ENCODE results near the gene C7orf33.
"Not testable (repeated sequence)": the region's sequence is repeated elsewhere in the genome, so short reads cannot be mapped to it uniquely, and the experiment has no call there.

The C7orf33 gene, protein sequence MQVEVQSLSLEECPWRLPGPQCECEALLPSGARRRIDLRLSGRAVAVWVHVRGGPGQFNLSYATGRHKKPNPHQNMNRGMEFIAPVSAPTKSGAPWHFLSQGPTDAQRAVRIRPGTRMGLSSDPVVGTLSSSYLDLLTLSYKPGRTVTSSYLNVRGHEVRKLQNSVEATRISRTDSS

DNA sequence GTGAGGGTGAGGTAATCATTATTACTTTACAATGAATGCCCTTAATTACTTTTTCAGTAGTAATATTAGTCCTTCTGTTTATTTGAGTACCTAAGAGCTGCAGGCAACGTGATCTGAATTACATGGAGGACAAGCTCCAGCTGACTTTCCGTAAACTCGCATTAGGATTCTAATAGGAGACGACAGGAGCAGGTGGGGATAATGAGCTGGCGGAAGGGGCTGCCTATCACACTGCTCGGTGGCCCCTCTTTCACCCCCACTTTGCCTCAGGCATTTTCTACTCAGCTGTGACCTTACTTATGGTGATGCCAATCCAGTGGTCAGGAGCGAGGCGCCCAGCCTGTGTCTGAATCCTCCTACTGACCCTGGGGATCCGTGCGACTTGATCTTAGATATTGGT lies at the start of gene C7orf33:
TSS of gene C7orf33 (plus strand) at position 296 of the 400 bp plus-strand sequence. CDS start 160 bp downstream, outside the sequence.
- no peak within 1 kb of the TSS for H3K4me3 ChIP-seq (ENCODE audit: low read depth, low read length)

GRCh38 chr7:148541891-148542504 lies 48.6 kb upstream of the C7orf33 start:
- H3K4me3 ChIP-seq (ENCODE audit: low read depth, low read length) = no peak overlapping the region

GRCh38 chr7:148543302-148543701 lies 47.3 kb upstream of the C7orf33 start:
- H3K4me3 ChIP-seq (ENCODE audit: low read depth, low read length) = no peak overlapping the region

- no peak overlapping the region for H3K4me3 ChIP-seq (ENCODE audit: low read depth, low read length)
These were observed 45.4 kb upstream of the C7orf33 start for GRCh38 chr7:148545172-148545571.

- H3K4me3 ChIP-seq (ENCODE audit: low read depth, low read length) = no peak overlapping the region
These were observed 44.6 kb upstream of the C7orf33 start for GRCh38 chr7:148545932-148546331.

- no peak overlapping the region for H3K4me3 ChIP-seq (ENCODE audit: low read depth, low read length)
These were observed 43.7 kb upstream of the C7orf33 start for GRCh38 chr7:148546857-148547256.

- no peak overlapping the region for H3K4me3 ChIP-seq (ENCODE audit: low read depth, low read length)
These were observed 42.6 kb upstream of the C7orf33 start for GRCh38 chr7:148547951-148548350.

GRCh38 chr7:148553979-148554378 lies 36.6 kb upstream of the C7orf33 start:
- H3K4me3 ChIP-seq (ENCODE audit: low read depth, low read length) = no peak overlapping the region

GRCh38 chr7:148556892-148557291 lies 33.7 kb upstream of the C7orf33 start:
- H3K4me3 ChIP-seq (ENCODE audit: low read depth, low read length) = no peak overlapping the region

DNA sequence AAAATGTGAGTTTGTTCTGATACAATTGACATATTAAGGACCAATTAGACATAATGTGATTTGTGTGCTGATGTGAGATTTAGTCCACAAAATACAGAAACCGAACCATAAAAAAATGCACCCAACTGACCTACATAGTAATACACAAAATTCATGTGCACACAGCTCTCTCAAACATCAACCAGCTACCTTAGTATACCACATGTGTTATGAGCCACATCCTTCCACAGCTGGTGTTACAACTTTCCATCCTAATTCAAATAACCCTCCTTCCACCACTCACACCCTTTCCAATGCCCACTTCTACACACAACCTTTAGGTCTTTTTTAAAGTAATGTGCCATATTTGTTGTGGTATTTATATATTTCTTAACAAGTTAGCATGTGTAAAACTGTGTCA lies 31.7 kb upstream of the C7orf33 start:
- no peak overlapping the region for H3K4me3 ChIP-seq (ENCODE audit: low read depth, low read length)

- H3K4me3 ChIP-seq (ENCODE audit: low read depth, low read length) = no peak overlapping the region
These were observed 29.5 kb upstream of the C7orf33 start for GRCh38 chr7:148561099-148561498.

- no peak overlapping the region for H3K4me3 ChIP-seq (ENCODE audit: low read depth, low read length)
These were observed 26.8 kb upstream of the C7orf33 start for GRCh38 chr7:148563583-148564274.

DNA sequence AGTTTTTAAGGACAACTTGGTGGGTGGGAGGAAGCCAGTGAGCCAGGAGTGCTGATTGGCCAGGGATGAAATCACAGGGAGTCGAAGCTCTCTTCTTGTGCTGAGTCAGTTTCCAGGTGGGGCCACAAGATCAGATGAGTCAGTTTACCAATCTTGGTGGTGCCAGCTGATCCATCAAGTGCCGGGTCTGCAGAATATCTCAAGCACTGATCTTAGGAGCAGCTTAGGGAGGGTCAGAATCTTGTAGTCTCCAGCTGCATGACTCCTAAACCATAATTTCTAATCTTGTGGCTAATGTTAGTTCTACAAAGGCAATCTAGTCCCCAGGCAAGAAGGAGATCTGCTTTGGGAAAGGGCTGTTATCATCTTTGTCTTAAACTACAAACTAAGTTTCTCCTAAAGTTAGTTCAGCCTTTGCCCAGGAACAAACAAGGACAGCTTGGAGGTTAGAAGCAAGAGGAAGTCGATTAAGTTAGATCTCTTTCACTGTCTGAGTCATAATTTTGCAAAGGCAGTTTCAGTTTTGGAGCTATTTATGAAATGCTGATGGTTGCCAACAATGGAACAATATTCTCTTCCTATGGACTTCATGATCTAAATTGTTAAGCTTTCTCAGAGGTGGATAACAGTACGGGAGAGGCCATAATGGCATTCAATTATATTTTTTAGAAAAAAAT lies 26.2 kb upstream of the C7orf33 start:
- not testable (repeated sequence) for H3K4me3 ChIP-seq (ENCODE audit: low read depth, low read length)

DNA sequence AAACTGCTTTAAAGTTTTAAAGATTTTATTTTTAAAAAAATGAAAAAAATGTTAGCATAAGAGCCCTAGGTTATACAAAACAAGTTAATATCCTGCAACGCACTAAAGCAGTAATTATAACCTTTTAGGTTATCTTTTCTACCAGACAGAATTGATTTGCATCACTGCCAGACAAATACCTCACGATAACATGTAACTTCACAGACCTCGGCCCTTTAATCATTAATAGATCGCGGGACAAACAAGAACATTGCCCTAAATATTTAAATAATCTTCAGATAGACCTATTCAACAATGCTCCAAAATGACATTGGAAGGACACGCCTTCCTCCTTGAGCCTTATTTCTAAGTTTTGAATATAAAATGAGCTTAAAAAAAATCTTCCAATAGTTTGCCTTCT lies 23.8 kb upstream of the C7orf33 start:
- no peak overlapping the region for H3K4me3 ChIP-seq (ENCODE audit: low read depth, low read length)

DNA sequence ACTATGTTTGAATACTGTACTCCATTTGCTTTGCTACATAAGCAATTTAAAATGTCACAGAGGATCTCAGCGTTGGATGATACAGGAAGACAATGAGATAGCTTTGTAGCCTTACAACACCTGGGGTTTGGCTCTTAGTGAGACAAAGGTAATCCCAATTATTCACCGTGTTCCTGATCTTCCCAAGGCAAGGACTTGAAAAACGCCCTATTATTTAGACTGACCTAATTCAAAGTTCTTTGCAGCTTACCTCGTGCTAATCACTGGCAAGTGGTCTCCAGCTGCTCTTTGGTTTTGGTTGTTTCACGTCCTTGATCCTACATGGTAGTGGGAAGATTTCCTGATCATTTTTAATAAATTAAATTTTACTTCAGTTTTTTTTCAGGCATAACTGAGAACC lies 23.0 kb upstream of the C7orf33 start:
- no peak overlapping the region for H3K4me3 ChIP-seq (ENCODE audit: low read depth, low read length)

GRCh38 chr7:148570510-148570909 lies 20.1 kb upstream of the C7orf33 start:
- no peak overlapping the region for H3K4me3 ChIP-seq (ENCODE audit: low read depth, low read length)

GRCh38 chr7:148570973-148571372 lies 19.6 kb upstream of the C7orf33 start:
- not testable (repeated sequence) for H3K4me3 ChIP-seq (ENCODE audit: low read depth, low read length)

GRCh38 chr7:148571381-148571780 lies 19.2 kb upstream of the C7orf33 start:
- H3K4me3 ChIP-seq (ENCODE audit: low read depth, low read length) = no peak overlapping the region

DNA sequence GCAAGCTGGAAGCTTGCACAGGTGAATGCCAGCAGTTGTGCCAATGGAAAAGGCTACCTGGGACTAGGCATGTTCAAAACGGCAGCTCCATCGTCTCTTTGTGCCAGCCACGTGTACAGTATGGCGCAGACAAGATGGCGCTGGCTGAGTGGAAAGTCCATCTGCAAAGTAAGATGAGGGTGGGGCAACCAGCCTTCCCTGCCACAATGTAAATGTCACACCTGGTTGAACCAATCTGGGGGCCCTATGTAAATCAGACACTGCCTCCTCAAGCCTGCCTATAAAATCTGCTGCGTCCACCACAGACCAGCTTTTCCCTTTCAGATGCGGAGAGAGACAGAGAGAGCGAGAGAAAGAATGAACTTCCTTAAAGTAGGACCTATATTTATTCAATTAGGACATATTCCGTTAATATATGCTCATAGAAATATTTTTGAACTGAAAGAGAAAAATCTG lies 18.5 kb upstream of the C7orf33 start:
- no peak overlapping the region for H3K4me3 ChIP-seq (ENCODE audit: low read depth, low read length)

DNA sequence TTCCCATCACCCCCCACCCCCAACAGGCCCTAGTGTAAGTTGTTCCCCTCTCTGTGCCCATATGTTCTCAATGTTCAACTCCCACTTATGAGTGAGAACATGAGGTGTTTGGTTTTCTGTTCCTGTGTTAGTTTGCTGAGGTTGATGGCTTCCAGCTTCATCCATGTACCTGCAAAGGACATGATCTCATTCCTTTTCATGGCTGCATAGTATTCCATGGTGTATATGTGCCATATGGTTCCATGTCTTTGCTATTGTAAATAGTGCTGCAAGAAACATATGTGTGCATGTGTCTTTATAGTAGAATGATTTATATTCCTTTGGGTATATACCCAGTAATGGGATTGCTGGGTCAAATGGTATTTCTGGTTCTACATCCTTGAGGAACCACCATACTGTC lies 17.0 kb upstream of the C7orf33 start:
- H3K4me3 ChIP-seq (ENCODE audit: low read depth, low read length) = not testable (repeated sequence)

GRCh38 chr7:148575640-148576411 lies 14.7 kb upstream of the C7orf33 start:
- H3K4me3 ChIP-seq (ENCODE audit: low read depth, low read length) = no peak overlapping the region
